GM23338 (cell line): ENCODE measurements around the gene B3GALT5. TPM values are rescaled to one million over a fixed set of nuclear protein-coding genes. Genes with fewer than 3 reads are reported as not detected.

Experiments used
- ATAC-seq: fragments of 200-7000 bp; cut with Tn5 transposase; 3 replicates; pipeline ENCODE4 v1.9.1; 2020
- DNase-seq: peaks from one replicate; pipeline ENCODE4 v3.0.0-alpha.2; 2015; ENCODE audit warnings: low spot score
- H2AFZ ChIP-seq: fragments of 200-600 bp; sonication (generic); 2 replicates; pipeline ENCODE4 v1.8.0; 2016; ENCODE audit warnings: antibody characterized with exemption, mild to moderate bottlenecking, moderate library complexity
- H3F3A ChIP-seq: fragments of 200-600 bp; sonication (generic); replicated peaks from 2 replicates; pipeline ENCODE4 v1.8.0; 2017; ENCODE audit warnings: antibody characterized with exemption, mixed run types, low read depth
- H3K27ac ChIP-seq: fragments of 200-600 bp; sonication (generic); 2 replicates; pipeline ENCODE4 v1.6.1; 2016; ENCODE audit warnings: low read depth
- H3K27me3 ChIP-seq: fragments of 200-600 bp; sonication (generic); 2 replicates; pipeline ENCODE4 v1.8.0; 2016; ENCODE audit warnings: mild to moderate bottlenecking, mixed run types, moderate library complexity; ENCODE audit not compliant: insufficient read depth
- H3K36me3 ChIP-seq: fragments of 200-600 bp; sonication (generic); 2 replicates; pipeline ENCODE4 v1.8.0; 2016; ENCODE audit warnings: mild to moderate bottlenecking; ENCODE audit not compliant: insufficient read depth
- H3K4me1 ChIP-seq: fragments of 200-600 bp; sonication (generic); 2 replicates; pipeline ENCODE4 v1.8.0; 2016; ENCODE audit warnings: mild to moderate bottlenecking, moderate library complexity; ENCODE audit not compliant: insufficient read depth
- H3K4me2 ChIP-seq: fragments of 200-600 bp; sonication (generic); 2 replicates; pipeline ENCODE4 v1.7.1; 2017; ENCODE audit warnings: mixed run types
- H3K4me3 ChIP-seq: fragments of 200-600 bp; sonication (generic); 2 replicates; pipeline ENCODE4 v1.6.1; 2016; ENCODE audit warnings: mixed run types
- H3K79me2 ChIP-seq: fragments of 200-600 bp; sonication (generic); replicated peaks from 2 replicates; pipeline ENCODE4 v1.8.0; 2017; ENCODE audit warnings: mild to moderate bottlenecking; ENCODE audit not compliant: insufficient read depth
- H3K9me2 ChIP-seq: fragments of 200-600 bp; sonication (generic); 2 replicates; pipeline ENCODE4 v1.8.0; 2017; ENCODE audit not compliant: insufficient read depth
- H4K20me1 ChIP-seq: fragments of 200-600 bp; sonication (generic); replicated peaks from 2 replicates; pipeline ENCODE4 v1.8.0; 2017; ENCODE audit warnings: mild to moderate bottlenecking; ENCODE audit not compliant: insufficient read depth
- H3K27ac Mint-ChIP-seq: 2 replicates; pipeline ENCODE4 v1.8.0; 2020; ENCODE audit warnings: inconsistent platforms, mild to moderate bottlenecking, moderate library complexity, mixed read lengths
- H3K27me3 Mint-ChIP-seq: 3 replicates; pipeline ENCODE4 v1.8.0; 2022; ENCODE audit warnings: low read depth, mild to moderate bottlenecking, moderate library complexity, mixed read lengths, inconsistent platforms; ENCODE audit not compliant: insufficient read depth, poor library complexity
- H3K36me3 Mint-ChIP-seq: 3 replicates; pipeline ENCODE4 v1.8.0; 2021; ENCODE audit warnings: low read depth, mild to moderate bottlenecking, inconsistent platforms, moderate library complexity, mixed read lengths
- H3K4me1 Mint-ChIP-seq: 3 replicates; pipeline ENCODE4 v1.8.0; 2020; ENCODE audit warnings: mild to moderate bottlenecking, inconsistent platforms, mixed read lengths
- H3K4me3 Mint-ChIP-seq: 3 replicates; pipeline ENCODE4 v1.8.0; 2021; ENCODE audit warnings: moderate library complexity, mild to moderate bottlenecking, inconsistent platforms, mixed read lengths
- H3K9me3 Mint-ChIP-seq: 3 replicates; pipeline ENCODE4 v1.8.0; 2020; ENCODE audit warnings: moderate library complexity, mild to moderate bottlenecking, inconsistent platforms, mixed read lengths
- CREB1 ChIP-seq: fragments of 250-450 bp; sonication (Bioruptor Pico); IDR thresholded peaks from 2 replicates; pipeline ENCODE4 v1.5.0; 2020; ENCODE audit warnings: low read depth, mild to moderate bottlenecking, moderate library complexity
- ETS1 ChIP-seq: IDR thresholded peaks from 2 replicates; pipeline ENCODE4 v1.6.1; 2016; ENCODE audit warnings: antibody characterized with exemption
- EZH2 ChIP-seq: fragments of 200-600 bp; sonication (generic); IDR thresholded peaks from one replicate; pipeline ENCODE4 v1.8.0; 2017; ENCODE audit warnings: antibody characterized with exemption, mild to moderate bottlenecking, low read depth; ENCODE audit not compliant: unreplicated experiment
- EZH2phosphoT487 ChIP-seq: fragments of 200-600 bp; sonication (generic); IDR thresholded peaks from one replicate; pipeline ENCODE4 v1.8.1; 2018; ENCODE audit warnings: antibody characterized with exemption; ENCODE audit not compliant: unreplicated experiment
- JUNB ChIP-seq: IDR thresholded peaks from one replicate; pipeline ENCODE4 v1.6.1; 2016; ENCODE audit warnings: antibody characterized with exemption; ENCODE audit not compliant: unreplicated experiment
- NANOG ChIP-seq: IDR thresholded peaks from 2 replicates; pipeline ENCODE4 v1.6.1; 2016; ENCODE audit warnings: antibody characterized with exemption, borderline replicate concordance
- POLR2AphosphoS5 ChIP-seq: IDR thresholded peaks from 2 replicates; pipeline ENCODE4 v1.6.1; 2016; ENCODE audit warnings: antibody characterized with exemption, low read depth
- REST ChIP-seq: IDR thresholded peaks from one replicate; pipeline ENCODE4 v1.6.1; 2018; ENCODE audit warnings: antibody characterized with exemption; ENCODE audit not compliant: unreplicated experiment
- STAT1 ChIP-seq: IDR thresholded peaks from one replicate; pipeline ENCODE4 v1.6.1; 2016; ENCODE audit warnings: antibody characterized with exemption; ENCODE audit not compliant: unreplicated experiment
- ZNF114 ChIP-seq: fragments of 250-450 bp; sonication (Bioruptor Pico); IDR thresholded peaks from 2 replicates; pipeline ENCODE4 v1.5.0; 2020; ENCODE audit warnings: mild to moderate bottlenecking, moderate library complexity
- ZNF331 ChIP-seq: fragments of 250-450 bp; sonication (Bioruptor Pico); IDR thresholded peaks from 2 replicates; pipeline ENCODE4 v1.5.0; 2020; ENCODE audit warnings: low read depth, mild to moderate bottlenecking, moderate library complexity
- polyA plus RNA-seq: library from polyadenylated mRNA; unstranded; fragments of >200 nt; fragmentation: Nextera tagmentation; extraction: Ambion mirVana; gene quantifications from 2 replicates; pipeline ENCODE4 v1.2.1, GENCODE V29; 2016
- total RNA-seq: library from RNA; depleted of rRNA; stranded (reverse); fragments of >200 nt; shearing (Covaris generic); gene quantifications from 2 replicates; pipeline ENCODE4 v1.2.3, GENCODE V29; 2014
- TF ChIP-seq, protein P1 (sequence below), 2 experiments: fragments of 200-600 bp in 1 of 2; sonication (generic) in 1 of 2; conservative IDR thresholded peaks; 2 replicates each; pipeline versions ENCODE4 v1.5.1 to v1.6.1; 2016 to 2017; ENCODE audit warnings: antibody characterized with exemption in 2 of 2, low read depth in 2 of 2, mild to moderate bottlenecking in 2 of 2, moderate library complexity in 1 of 2
- TF ChIP-seq, protein P2 (sequence below): fragments of 250-450 bp; sonication (Bioruptor Pico); IDR thresholded peaks from 2 replicates; pipeline ENCODE4 v1.5.0; 2020; ENCODE audit warnings: mild to moderate bottlenecking, moderate library complexity

Gene B3GALT5
- total and polyA plus RNA-seq, 2 experiments from 2014 or later: 6.2 to 37.5 TPM

DNA sequence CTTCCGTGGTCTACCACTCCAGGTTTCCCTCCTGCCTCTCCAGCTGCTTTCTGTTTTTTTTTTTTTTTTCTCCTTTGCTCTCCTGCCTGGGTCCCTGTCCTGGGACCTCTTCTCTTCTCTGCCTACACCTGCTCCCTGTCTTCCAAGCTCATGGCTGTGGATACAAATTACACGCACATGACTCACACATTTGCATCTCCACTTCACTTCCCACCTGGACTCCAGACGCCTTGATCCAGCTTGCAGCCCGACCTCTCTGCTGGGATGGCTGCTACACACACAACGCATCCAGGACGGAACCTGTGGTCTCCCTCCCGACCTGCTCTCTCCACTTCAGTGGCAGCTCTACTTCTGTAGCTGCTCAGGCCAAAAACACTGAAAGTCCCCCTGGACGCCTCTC lies 44.4 kb upstream of the B3GALT5 start:
- H2AFZ ChIP-seq: 0 out of 2 replicates have a peak overlapping the region, but pooled peaks have one; percentile 10
- no peak overlapping the region for H3K4me3 Mint-ChIP-seq
- H3K27ac Mint-ChIP-seq: no peak overlapping the region
- no peaks in the 10 kb centered on the region for H3F3A ChIP-seq
- H3K36me3 ChIP-seq: no peaks in the 10 kb centered on the region
- H3K4me1 ChIP-seq: peaks cover 9% of the 10 kb centered on the region; the same call in 1 of the 2 replicates
- H3K79me2 ChIP-seq: no peaks in the 10 kb centered on the region
- H3K4me3 ChIP-seq: no peak overlapping the region
- H3K27me3 Mint-ChIP-seq: no peaks in the 10 kb centered on the region
- H3K27ac ChIP-seq: no peak overlapping the region
- H4K20me1 ChIP-seq: no peaks in the 10 kb centered on the region
- DNase-seq (no peak), ATAC-seq (peak; percentile 47)
- TF ChIP-seq ZNF114: no peak
- no peak for TF ChIP-seq ETS1
- TF ChIP-seq, protein P1, sequence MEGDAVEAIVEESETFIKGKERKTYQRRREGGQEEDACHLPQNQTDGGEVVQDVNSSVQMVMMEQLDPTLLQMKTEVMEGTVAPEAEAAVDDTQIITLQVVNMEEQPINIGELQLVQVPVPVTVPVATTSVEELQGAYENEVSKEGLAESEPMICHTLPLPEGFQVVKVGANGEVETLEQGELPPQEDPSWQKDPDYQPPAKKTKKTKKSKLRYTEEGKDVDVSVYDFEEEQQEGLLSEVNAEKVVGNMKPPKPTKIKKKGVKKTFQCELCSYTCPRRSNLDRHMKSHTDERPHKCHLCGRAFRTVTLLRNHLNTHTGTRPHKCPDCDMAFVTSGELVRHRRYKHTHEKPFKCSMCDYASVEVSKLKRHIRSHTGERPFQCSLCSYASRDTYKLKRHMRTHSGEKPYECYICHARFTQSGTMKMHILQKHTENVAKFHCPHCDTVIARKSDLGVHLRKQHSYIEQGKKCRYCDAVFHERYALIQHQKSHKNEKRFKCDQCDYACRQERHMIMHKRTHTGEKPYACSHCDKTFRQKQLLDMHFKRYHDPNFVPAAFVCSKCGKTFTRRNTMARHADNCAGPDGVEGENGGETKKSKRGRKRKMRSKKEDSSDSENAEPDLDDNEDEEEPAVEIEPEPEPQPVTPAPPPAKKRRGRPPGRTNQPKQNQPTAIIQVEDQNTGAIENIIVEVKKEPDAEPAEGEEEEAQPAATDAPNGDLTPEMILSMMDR (conservative IDR thresholded peaks at IDR 0.05; ENCODE audit: low read depth in 2 of 2): no peak
- TF ChIP-seq EZH2: no peak
- no peak for TF ChIP-seq JUNB
- no peak for TF ChIP-seq POLR2AphosphoS5
- TF ChIP-seq, protein P2, sequence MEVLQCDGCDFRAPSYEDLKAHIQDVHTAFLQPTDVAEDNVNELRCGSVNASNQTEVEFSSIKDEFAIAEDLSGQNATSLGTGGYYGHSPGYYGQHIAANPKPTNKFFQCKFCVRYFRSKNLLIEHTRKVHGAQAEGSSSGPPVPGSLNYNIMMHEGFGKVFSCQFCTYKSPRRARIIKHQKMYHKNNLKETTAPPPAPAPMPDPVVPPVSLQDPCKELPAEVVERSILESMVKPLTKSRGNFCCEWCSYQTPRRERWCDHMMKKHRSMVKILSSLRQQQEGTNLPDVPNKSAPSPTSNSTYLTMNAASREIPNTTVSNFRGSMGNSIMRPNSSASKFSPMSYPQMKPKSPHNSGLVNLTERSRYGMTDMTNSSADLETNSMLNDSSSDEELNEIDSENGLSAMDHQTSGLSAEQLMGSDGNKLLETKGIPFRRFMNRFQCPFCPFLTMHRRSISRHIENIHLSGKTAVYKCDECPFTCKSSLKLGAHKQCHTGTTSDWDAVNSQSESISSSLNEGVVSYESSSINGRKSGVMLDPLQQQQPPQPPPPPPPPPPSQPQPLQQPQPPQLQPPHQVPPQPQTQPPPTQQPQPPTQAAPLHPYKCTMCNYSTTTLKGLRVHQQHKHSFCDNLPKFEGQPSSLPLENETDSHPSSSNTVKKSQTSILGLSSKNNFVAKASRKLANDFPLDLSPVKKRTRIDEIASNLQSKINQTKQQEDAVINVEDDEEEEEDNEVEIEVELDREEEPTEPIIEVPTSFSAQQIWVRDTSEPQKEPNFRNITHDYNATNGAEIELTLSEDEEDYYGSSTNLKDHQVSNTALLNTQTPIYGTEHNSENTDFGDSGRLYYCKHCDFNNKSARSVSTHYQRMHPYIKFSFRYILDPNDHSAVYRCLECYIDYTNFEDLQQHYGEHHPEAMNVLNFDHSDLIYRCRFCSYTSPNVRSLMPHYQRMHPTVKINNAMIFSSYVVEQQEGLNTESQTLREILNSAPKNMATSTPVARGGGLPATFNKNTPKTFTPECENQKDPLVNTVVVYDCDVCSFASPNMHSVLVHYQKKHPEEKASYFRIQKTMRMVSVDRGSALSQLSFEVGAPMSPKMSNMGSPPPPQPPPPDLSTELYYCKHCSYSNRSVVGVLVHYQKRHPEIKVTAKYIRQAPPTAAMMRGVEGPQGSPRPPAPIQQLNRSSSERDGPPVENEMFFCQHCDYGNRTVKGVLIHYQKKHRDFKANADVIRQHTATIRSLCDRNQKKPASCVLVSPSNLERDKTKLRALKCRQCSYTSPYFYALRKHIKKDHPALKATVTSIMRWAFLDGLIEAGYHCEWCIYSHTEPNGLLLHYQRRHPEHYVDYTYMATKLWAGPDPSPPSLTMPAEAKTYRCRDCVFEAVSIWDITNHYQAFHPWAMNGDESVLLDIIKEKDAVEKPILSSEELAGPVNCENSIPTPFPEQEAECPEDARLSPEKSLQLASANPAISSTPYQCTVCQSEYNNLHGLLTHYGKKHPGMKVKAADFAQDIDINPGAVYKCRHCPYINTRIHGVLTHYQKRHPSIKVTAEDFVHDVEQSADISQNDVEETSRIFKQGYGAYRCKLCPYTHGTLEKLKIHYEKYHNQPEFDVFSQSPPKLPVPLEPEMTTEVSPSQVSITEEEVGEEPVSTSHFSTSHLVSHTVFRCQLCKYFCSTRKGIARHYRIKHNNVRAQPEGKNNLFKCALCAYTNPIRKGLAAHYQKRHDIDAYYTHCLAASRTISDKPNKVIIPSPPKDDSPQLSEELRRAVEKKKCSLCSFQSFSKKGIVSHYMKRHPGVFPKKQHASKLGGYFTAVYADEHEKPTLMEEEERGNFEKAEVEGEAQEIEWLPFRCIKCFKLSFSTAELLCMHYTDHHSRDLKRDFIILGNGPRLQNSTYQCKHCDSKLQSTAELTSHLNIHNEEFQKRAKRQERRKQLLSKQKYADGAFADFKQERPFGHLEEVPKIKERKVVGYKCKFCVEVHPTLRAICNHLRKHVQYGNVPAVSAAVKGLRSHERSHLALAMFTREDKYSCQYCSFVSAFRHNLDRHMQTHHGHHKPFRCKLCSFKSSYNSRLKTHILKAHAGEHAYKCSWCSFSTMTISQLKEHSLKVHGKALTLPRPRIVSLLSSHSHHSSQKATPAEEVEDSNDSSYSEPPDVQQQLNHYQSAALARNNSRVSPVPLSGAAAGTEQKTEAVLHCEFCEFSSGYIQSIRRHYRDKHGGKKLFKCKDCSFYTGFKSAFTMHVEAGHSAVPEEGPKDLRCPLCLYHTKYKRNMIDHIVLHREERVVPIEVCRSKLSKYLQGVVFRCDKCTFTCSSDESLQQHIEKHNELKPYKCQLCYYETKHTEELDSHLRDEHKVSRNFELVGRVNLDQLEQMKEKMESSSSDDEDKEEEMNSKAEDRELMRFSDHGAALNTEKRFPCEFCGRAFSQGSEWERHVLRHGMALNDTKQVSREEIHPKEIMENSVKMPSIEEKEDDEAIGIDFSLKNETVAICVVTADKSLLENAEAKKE: no peak
- TF ChIP-seq NANOG: no peak
- no peak for TF ChIP-seq STAT1
- TF ChIP-seq CREB1: no peak
- TF ChIP-seq ZNF331: no peak
- TF ChIP-seq EZH2phosphoT487: no peak
- TF ChIP-seq REST: no peak
- H3K4me2 ChIP-seq: no peak overlapping the region
- no peaks in the 10 kb centered on the region for H3K36me3 Mint-ChIP-seq
- no peaks in the 10 kb centered on the region for H3K27me3 ChIP-seq
- H3K9me3 Mint-ChIP-seq: no peaks in the 10 kb centered on the region
- peaks cover 9% of the 10 kb centered on the region for H3K9me2 ChIP-seq
- peaks cover 3% of the 10 kb centered on the region; the same call in 1 of the 3 replicates for H3K4me1 Mint-ChIP-seq
